WERI-Rb-1 (cell line): ENCODE measurements around the gene GPR39.

Experiments used
- DNase-seq: peaks from one replicate; pipeline ENCODE4 v3.0.0-alpha.2; 2020
- H3K27ac ChIP-seq: fragments of 250-450 bp; sonication (Bioruptor Pico); 2 replicates; pipeline ENCODE4 v1.5.1; 2020; ENCODE audit warnings: mild to moderate bottlenecking, moderate library complexity
- H3K27me3 ChIP-seq: fragments of 250-450 bp; sonication (Bioruptor Pico); 2 replicates; pipeline ENCODE4 v1.5.1; 2021; ENCODE audit warnings: mild to moderate bottlenecking, low read depth, moderate library complexity; ENCODE audit not compliant: insufficient read depth, severe bottlenecking
- H3K36me3 ChIP-seq: fragments of 250-450 bp; sonication (Bioruptor Pico); 2 replicates; pipeline ENCODE4 v1.5.1; 2020; ENCODE audit warnings: mild to moderate bottlenecking, moderate library complexity
- H3K4me3 ChIP-seq: 2 replicates; pipeline ENCODE4 v1.5.1; 2011; ENCODE audit warnings: low read depth, mild to moderate bottlenecking, control low read depth, low read length
- H3K9me3 ChIP-seq: fragments of 250-450 bp; sonication (Bioruptor Pico); 2 replicates; pipeline ENCODE4 v1.5.1; 2021; ENCODE audit warnings: mild to moderate bottlenecking, moderate library complexity; ENCODE audit not compliant: severe bottlenecking
- TF ChIP-seq, protein P1 (sequence below): IDR thresholded peaks from 2 replicates; pipeline ENCODE4 v1.5.1; 2011; ENCODE audit warnings: low read depth, mild to moderate bottlenecking, control low read depth, inconsistent platforms, low read length

Gene GPR39

DNA sequence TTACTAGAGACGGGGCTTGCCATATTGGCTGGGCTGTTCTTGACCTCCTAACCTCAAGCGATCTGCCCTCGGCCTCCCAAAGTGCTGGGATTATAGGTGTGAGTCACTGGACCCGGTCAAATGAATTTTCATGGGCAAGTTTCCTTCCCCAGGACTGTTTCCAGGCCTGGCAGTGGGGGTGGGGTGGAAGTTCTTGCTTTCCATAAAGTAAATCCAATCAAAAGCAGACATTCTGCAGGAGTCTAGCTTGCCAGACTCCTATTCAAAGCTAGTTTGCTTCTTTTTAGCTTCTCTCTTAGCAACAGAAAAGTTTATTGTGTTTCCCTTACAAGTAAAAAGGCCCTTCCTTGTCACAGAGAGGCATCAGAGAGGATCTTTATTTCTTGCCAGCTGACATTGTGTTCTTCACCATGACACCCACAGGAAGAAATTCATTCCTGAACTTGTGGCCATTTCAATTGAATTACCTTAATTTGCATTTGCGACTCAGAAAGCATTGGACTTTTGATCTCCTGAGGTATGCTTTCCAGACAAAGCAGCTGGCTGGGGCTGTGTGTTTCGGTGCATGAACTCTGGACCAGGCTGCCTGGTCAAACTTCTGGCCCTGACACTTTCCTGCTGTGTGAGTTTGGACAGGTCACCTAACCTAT lies 215.5 kb downstream of the GPR39 start:
- H3K36me3 ChIP-seq: no peaks in the 10 kb centered on the region
- H3K9me3 ChIP-seq: no peaks in the 10 kb centered on the region
- no peak for DNase-seq
- no peak overlapping the region for H3K4me3 ChIP-seq
- no peaks in the 10 kb centered on the region for H3K27me3 ChIP-seq
- H3K27ac ChIP-seq: no peak overlapping the region
- TF ChIP-seq, protein P1, sequence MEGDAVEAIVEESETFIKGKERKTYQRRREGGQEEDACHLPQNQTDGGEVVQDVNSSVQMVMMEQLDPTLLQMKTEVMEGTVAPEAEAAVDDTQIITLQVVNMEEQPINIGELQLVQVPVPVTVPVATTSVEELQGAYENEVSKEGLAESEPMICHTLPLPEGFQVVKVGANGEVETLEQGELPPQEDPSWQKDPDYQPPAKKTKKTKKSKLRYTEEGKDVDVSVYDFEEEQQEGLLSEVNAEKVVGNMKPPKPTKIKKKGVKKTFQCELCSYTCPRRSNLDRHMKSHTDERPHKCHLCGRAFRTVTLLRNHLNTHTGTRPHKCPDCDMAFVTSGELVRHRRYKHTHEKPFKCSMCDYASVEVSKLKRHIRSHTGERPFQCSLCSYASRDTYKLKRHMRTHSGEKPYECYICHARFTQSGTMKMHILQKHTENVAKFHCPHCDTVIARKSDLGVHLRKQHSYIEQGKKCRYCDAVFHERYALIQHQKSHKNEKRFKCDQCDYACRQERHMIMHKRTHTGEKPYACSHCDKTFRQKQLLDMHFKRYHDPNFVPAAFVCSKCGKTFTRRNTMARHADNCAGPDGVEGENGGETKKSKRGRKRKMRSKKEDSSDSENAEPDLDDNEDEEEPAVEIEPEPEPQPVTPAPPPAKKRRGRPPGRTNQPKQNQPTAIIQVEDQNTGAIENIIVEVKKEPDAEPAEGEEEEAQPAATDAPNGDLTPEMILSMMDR: no peak

DNA sequence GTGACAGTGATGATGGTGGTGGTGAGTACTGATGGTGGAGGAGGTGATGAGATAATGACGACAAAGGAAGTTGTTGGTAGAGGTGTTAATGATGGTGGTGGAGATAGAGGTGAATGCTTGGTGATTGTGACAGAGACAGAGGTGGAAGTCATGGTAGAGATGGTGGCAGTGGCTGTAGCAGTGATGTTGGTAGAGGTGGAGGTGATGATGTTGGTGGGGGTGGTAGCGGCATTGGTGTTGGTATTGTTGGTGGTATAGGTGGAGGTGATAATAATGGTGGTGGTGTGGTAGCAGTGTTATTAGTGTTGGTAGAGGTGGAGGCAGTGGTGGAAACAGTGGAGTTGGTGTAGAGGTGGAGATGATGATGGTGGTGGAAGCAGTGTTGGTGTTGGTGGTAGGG lies 217.0 kb downstream of the GPR39 start:
- TF ChIP-seq, protein P1: no peak
- Histone ChIP-seq H3K27me3 (no peaks in the 10 kb centered on the region), H3K9me3 (no peaks in the 10 kb centered on the region), H3K27ac (no peak overlapping the region), H3K4me3 (no peak overlapping the region), H3K36me3 (no peaks in the 10 kb centered on the region)
- DNase-seq: no peak

DNA sequence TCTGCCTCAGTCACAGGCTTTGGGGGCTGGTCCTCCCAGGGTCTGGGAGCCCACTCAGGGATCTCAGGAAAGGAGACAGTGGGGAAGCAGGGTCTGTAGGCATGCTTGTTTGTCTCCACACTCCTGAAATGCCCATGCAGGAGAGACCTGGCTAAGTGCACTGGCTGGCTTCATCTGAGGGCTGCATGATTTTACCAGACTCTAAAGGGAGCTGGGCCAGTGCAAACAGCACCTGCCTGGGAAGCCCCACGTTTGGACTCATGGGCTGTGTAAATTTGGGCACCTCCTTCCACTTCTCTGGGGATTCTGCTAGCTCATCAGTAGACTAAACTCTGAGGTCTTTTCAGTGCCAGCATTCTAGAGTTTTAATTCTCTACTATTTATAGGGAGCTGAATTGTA lies 219.7 kb downstream of the GPR39 start:
- Histone ChIP-seq H3K27me3 (no peaks in the 10 kb centered on the region), H3K4me3 (no peak overlapping the region), H3K36me3 (no peaks in the 10 kb centered on the region), H3K9me3 (no peaks in the 10 kb centered on the region), H3K27ac (no peak overlapping the region)
- TF ChIP-seq, protein P1: no peak
- DNase-seq: no peak

DNA sequence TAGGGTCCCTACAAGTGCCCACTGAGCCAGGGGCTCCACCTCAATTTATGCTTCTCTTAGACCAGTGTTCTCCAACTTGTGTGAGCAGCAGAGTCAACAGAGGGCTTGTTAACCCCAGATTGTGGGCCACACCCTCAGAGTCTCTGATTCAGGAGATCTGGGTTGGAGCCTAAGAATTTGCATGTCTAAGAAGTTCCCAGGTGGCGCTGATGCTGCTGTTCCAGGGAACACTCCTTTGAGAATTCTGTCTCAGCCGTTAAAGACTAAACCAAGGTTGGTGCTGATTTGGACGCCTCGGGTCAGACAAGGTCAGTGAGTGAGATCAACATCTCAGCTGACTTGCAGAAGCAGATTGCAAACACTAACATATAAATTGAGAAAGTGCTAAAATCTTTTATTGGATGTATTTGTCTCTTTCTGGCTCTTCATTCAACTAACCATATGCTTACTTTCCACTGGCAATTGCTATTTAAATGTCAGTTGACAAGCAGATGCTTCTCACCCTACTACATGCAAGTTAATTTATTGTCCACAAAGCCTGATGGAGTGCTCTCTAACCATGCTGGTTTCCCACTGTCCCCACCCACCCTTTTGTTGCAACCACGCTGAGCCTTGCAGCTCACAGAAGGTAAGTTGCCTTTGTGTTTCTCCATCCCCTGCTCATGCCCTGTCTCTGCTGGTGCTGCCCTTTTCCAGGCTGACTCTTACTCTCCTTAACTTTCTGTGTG lies 221.9 kb downstream of the GPR39 start:
- Histone ChIP-seq H3K4me3 (no peak overlapping the region), H3K9me3 (no peaks in the 10 kb centered on the region), H3K36me3 (no peaks in the 10 kb centered on the region), H3K27ac (no peak overlapping the region), H3K27me3 (no peaks in the 10 kb centered on the region)
- TF ChIP-seq, protein P1: no peak
- DNase-seq: no peak

DNA sequence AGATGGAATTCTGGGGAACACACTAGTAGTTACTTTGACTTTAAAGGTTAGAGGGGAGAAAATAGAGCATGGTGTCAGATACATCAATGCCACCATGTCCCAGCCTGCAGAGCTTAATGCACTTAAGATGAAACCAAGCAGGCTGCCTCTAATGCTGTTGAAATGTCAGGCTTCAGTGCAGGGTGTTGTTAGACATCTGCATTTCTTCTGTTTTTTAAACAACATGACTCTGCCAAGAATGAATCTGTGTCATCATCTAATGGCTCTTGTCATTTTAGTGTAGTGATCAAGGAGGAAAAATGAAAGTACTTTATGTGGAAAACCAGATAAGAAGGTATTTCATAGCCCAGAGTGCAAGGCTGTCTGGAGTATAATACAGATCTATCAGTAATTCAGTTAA lies 223.5 kb downstream of the GPR39 start:
- H3K36me3 ChIP-seq: no peaks in the 10 kb centered on the region
- H3K27me3 ChIP-seq: no peaks in the 10 kb centered on the region
- H3K4me3 ChIP-seq: no peak overlapping the region
- TF ChIP-seq, protein P1: no peak
- no peak overlapping the region for H3K27ac ChIP-seq
- no peaks in the 10 kb centered on the region for H3K9me3 ChIP-seq
- DNase-seq: no peak
